ENCODE measurements around the gene GSTA2. TPM values are rescaled to one million over a fixed set of nuclear protein-coding genes. Genes with fewer than 3 reads are reported as not detected.
"Not testable (repeated sequence)": the region's sequence is repeated elsewhere in the genome, so short reads cannot be mapped to it uniquely, and the experiment has no call there.

The GSTA2 gene
- total and polyA plus RNA-seq, 2 experiments from 2014 or later = 383 to 441 TPM

DNA sequence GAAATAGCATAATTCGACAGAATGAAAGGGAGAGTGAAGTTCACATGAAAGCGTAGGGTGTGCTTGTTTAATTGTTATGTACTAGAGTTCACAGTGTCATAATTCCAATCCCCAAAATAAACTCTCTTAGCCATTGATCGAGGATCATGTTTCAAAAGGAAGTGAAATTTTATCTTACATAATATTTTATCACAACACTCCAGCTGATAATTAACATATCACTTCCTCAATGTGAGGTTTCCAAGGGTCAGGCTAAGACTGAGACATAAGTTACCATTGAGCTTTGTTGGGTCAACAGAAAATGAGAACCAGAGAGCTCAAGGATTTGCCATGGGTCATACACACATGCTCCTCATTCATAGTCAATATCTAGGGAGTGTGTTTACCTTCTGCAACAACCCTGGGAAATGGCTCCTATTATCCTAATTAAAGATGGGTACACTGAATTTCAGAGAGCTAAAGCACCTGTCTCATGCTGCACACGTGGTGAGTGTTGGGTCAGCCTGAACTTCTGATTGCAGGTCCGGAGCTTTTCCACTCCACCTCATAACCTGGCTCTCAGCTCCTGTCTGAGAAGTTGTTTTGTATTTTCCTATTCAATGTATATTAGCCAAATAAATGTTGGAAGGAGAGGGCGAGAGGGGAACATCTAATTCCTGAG, 3.0 kb downstream of the GSTA2 start:
- Histone ChIP-seq H3K4me1 (ENCODE audit: insufficient read depth) (peaks cover 9% of the 10 kb centered on the region), H2AFZ (no peak overlapping the region), H3K4me3 (no peak overlapping the region), H3K27me3 (no peaks in the 10 kb centered on the region), H3K9me2 (replicated peaks; ENCODE audit: insufficient read depth) (no peaks in the 10 kb centered on the region), H3K36me3 (replicated peaks; ENCODE audit: insufficient read depth, low read depth) (no peaks in the 10 kb centered on the region), H3K9me3 (ENCODE audit: low read depth) (no peaks in the 10 kb centered on the region), H3K4me2 (no peak overlapping the region), H4K20me1 (ENCODE audit: insufficient read depth, poor library complexity, severe bottlenecking) (no peaks in the 10 kb centered on the region), H3K79me2 (no peaks in the 10 kb centered on the region), H3K27ac (peak overlapping the region; percentile 57)
- TF ChIP-seq, protein P1, sequence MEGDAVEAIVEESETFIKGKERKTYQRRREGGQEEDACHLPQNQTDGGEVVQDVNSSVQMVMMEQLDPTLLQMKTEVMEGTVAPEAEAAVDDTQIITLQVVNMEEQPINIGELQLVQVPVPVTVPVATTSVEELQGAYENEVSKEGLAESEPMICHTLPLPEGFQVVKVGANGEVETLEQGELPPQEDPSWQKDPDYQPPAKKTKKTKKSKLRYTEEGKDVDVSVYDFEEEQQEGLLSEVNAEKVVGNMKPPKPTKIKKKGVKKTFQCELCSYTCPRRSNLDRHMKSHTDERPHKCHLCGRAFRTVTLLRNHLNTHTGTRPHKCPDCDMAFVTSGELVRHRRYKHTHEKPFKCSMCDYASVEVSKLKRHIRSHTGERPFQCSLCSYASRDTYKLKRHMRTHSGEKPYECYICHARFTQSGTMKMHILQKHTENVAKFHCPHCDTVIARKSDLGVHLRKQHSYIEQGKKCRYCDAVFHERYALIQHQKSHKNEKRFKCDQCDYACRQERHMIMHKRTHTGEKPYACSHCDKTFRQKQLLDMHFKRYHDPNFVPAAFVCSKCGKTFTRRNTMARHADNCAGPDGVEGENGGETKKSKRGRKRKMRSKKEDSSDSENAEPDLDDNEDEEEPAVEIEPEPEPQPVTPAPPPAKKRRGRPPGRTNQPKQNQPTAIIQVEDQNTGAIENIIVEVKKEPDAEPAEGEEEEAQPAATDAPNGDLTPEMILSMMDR (IDR thresholded peaks at IDR 0.05; ENCODE audit: poor library complexity) = no peak
- no peak for TF ChIP-seq EZH2phosphoT487 (IDR thresholded peaks at IDR 0.05; ENCODE audit: low read depth, severe bottlenecking, unreplicated experiment)
- TF ChIP-seq EZH2 (IDR thresholded peaks at IDR 0.05; ENCODE audit: borderline replicate concordance) = no peak
- 79% methylated on average over 6 of the region's 6 CpGs for WGBS (ENCODE audit: low lambda C conversion rate, missing lambda C conversion rate)
- DNase-seq (ENCODE audit: low spot score) = no peak

DNA sequence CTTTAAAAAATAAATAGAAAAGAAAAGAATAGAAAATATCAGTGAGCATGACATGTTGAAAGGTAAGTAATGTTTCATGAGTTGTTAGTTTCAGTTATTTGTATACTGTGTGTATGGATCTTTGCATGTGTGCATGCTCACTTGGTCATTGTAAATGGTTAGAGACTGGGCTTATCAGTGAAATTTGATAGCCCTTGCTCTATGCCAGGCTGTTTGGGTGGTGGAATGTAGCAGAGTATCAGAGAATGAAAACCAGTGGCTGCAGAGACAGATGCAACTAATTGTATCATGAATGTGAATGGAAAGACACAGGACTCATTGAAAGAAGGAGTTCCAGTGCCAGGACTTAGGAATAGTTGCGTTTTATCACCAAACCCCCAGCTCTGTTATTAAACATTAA, 4.2 kb downstream of the GSTA2 start:
- peak overlapping the region; percentile 2 for H3K27ac ChIP-seq
- H3K9me3 ChIP-seq (ENCODE audit: low read depth) = no peaks in the 10 kb centered on the region
- peaks cover 9% of the 10 kb centered on the region for H3K4me1 ChIP-seq (ENCODE audit: insufficient read depth)
- no peak overlapping the region for H3K4me2 ChIP-seq
- no peaks in the 10 kb centered on the region for H3K27me3 ChIP-seq
- no peak overlapping the region for H2AFZ ChIP-seq
- no peak overlapping the region for H3K4me3 ChIP-seq
- no peaks in the 10 kb centered on the region for H3K9me2 ChIP-seq (replicated peaks; ENCODE audit: insufficient read depth)
- no peaks in the 10 kb centered on the region for H4K20me1 ChIP-seq (ENCODE audit: insufficient read depth, poor library complexity, severe bottlenecking)
- TF ChIP-seq EZH2phosphoT487 (IDR thresholded peaks at IDR 0.05; ENCODE audit: low read depth, severe bottlenecking, unreplicated experiment) = no peak
- TF ChIP-seq EZH2 (IDR thresholded peaks at IDR 0.05; ENCODE audit: borderline replicate concordance) = no peak
- TF ChIP-seq, protein P1 (IDR thresholded peaks at IDR 0.05; ENCODE audit: poor library complexity) = no peak
- H3K79me2 ChIP-seq = no peaks in the 10 kb centered on the region
- 86% methylated on average over 1 of the region's 1 CpG for WGBS (ENCODE audit: low lambda C conversion rate, missing lambda C conversion rate)
- no peak for DNase-seq (ENCODE audit: low spot score)
- no peaks in the 10 kb centered on the region for H3K36me3 ChIP-seq (replicated peaks; ENCODE audit: insufficient read depth, low read depth)

DNA sequence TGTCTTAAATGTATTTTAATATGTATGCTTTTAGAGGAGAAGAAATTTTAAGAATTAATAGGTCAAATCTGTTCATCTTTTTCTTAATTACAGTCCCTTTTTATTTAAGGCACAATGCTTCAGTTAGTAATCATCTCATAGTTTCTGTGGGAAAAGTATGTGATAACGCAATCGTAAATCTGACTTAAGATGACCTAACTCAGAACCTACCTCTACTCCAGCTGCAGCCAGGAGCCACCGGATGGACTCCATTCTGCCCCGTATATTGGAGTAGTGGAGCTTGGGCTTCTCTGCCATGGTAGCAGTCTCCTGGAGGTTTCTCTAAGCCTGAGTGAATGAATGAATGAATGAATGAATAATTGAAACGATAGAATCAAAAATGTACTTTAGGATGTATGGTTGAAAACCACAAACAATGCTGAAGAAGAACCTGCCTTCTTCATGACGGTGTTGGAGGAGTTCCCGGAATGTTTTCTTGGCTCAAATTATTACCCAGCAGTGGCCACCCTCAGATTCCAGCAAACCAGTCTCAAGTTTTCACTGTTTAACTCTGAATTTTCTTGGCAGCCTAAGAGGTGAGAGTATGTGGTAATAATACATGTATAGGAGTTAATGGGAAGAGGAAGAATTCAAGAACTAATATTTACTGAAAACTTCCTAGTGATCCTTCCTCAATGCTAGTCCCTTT, 5.5 kb downstream of the GSTA2 start:
- not testable (repeated sequence) for H2AFZ ChIP-seq; H3K4me2 ChIP-seq; H3K9me2 ChIP-seq (replicated peaks; ENCODE audit: insufficient read depth); H3K4me1 ChIP-seq (ENCODE audit: insufficient read depth); H3K9me3 ChIP-seq (ENCODE audit: low read depth); H3K27ac ChIP-seq; H3K27me3 ChIP-seq; H3K79me2 ChIP-seq; H4K20me1 ChIP-seq (ENCODE audit: insufficient read depth, poor library complexity, severe bottlenecking); H3K36me3 ChIP-seq (replicated peaks; ENCODE audit: insufficient read depth, low read depth); H3K4me3 ChIP-seq; DNase-seq (ENCODE audit: low spot score)
- 87% methylated on average over 7 of the region's 7 CpGs for WGBS (ENCODE audit: low lambda C conversion rate, missing lambda C conversion rate)

DNA sequence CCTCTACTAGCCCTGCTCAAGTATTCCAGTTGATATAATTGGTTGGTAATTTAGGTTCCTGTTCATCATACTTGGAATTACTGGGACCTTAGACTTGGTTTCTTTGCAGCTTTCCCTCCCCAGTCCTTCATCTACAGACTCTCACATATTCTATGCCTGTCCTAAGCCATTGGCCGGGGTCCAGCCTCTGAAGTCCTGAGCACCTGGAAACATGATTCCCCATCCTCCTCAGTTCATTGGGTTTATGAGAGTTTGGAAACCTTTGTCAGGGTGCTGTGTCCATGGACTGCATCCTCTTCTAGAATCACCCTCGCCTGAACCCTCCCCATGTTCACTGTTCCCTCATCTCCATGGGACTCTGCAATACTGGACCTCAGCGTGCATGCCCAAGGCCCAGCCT, 8.8 kb downstream of the GSTA2 start:
- H3K79me2 ChIP-seq = no peaks in the 10 kb centered on the region
- no peak overlapping the region for H3K27ac ChIP-seq
- H2AFZ ChIP-seq = no peak overlapping the region
- no peaks in the 10 kb centered on the region for H3K9me3 ChIP-seq (ENCODE audit: low read depth)
- H4K20me1 ChIP-seq (ENCODE audit: insufficient read depth, poor library complexity, severe bottlenecking) = no peaks in the 10 kb centered on the region
- 94% methylated on average over 3 of the region's 3 CpGs for WGBS (ENCODE audit: low lambda C conversion rate, missing lambda C conversion rate)
- H3K4me1 ChIP-seq (ENCODE audit: insufficient read depth) = no peaks in the 10 kb centered on the region
- no peak overlapping the region for H3K4me3 ChIP-seq
- TF ChIP-seq EZH2 (IDR thresholded peaks at IDR 0.05; ENCODE audit: borderline replicate concordance) (no peak), EZH2phosphoT487 (IDR thresholded peaks at IDR 0.05; ENCODE audit: low read depth, severe bottlenecking, unreplicated experiment) (no peak)
- TF ChIP-seq, protein P1 (IDR thresholded peaks at IDR 0.05; ENCODE audit: poor library complexity) = no peak
- H3K4me2 ChIP-seq = no peak overlapping the region
- H3K36me3 ChIP-seq (replicated peaks; ENCODE audit: insufficient read depth, low read depth) = no peaks in the 10 kb centered on the region
- no peaks in the 10 kb centered on the region for H3K27me3 ChIP-seq
- no peaks in the 10 kb centered on the region for H3K9me2 ChIP-seq (replicated peaks; ENCODE audit: insufficient read depth)
- DNase-seq (ENCODE audit: low spot score) = no peak

DNA sequence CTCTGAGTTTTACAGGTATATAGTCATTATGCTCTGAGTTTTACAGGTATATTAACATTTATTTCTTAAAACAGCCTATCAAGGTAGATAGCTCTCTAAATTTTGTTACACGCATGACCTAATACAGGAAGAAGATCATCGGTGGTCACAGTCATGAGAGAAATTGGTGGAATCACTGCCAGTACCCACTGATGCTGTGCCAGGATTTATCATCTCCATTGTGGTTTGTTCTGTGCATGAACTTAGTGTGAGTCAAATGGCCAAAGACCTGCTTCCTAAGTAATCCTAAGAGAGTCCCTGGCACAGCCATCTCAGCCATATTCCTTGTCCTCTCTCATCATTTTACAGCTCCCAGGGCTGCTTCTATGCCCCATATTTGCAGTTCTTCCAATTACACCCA, 10.1 kb downstream of the GSTA2 start:
- H3K9me2 ChIP-seq (replicated peaks; ENCODE audit: insufficient read depth); H3K79me2 ChIP-seq; H3K4me3 ChIP-seq; H4K20me1 ChIP-seq (ENCODE audit: insufficient read depth, poor library complexity, severe bottlenecking); H2AFZ ChIP-seq; H3K9me3 ChIP-seq (ENCODE audit: low read depth); DNase-seq (ENCODE audit: low spot score); H3K4me2 ChIP-seq; H3K27ac ChIP-seq; H3K27me3 ChIP-seq; H3K36me3 ChIP-seq (replicated peaks; ENCODE audit: insufficient read depth, low read depth); H3K4me1 ChIP-seq (ENCODE audit: insufficient read depth): not testable (repeated sequence)
- WGBS (ENCODE audit: low lambda C conversion rate, missing lambda C conversion rate) = 96% methylated on average over 2 of the region's 2 CpGs

Measured in hepatocyte (in vitro differentiated cells).